ENCODE data around the gene PTPN14. TPM values are rescaled to one million over a fixed set of nuclear protein-coding genes. Genes with fewer than 3 reads are reported as not detected.

The PTPN14 gene
- polyA plus RNA-seq, 1 donor from 2014 or later: 0.07 TPM

GRCh38 chr1:214344897-214345296, 206.5 kb downstream of the PTPN14 start:
- Histone ChIP-seq H3K4me2 (ENCODE audit: low read length) (no peak overlapping the region), H2AFZ (ENCODE audit: low read depth, low read length) (no peak overlapping the region), H3K79me2 (replicated peaks; ENCODE audit: insufficient read depth, low read length) (no peaks in the 10 kb centered on the region), H3K9me2 (ENCODE audit: insufficient read depth, low read length) (no peaks in the 10 kb centered on the region), H3F3A (ENCODE audit: insufficient read depth, low read length, poor library complexity, severe bottlenecking) (no peaks in the 10 kb centered on the region), H4K20me1 (ENCODE audit: insufficient read depth) (no peaks in the 10 kb centered on the region), H3K36me3 (ENCODE audit: insufficient read depth, low read length) (no peaks in the 10 kb centered on the region), H3K27me3 (ENCODE audit: insufficient read depth, low read depth, low read length) (no peaks in the 10 kb centered on the region), H3K27ac (ENCODE audit: low read length) (no peak overlapping the region), H3K4me3 (ENCODE audit: low read length) (no peak overlapping the region), H3K9me3 (ENCODE audit: low read length) (no peaks in the 10 kb centered on the region), H3K9ac (ENCODE audit: low read length) (no peak overlapping the region)
- TF ChIP-seq CTCF (IDR thresholded peaks at IDR 0.05; ENCODE audit: poor library complexity, severe bottlenecking) (no peak), SMC3 (conservative IDR thresholded peaks at IDR 0.05; ENCODE audit: poor library complexity) (no peak), TAF1 (IDR thresholded peaks at IDR 0.05; ENCODE audit: low read depth) (no peak), EP300 (conservative IDR thresholded peaks at IDR 0.05; ENCODE audit: poor library complexity, severe bottlenecking) (no peak), EZH2 (IDR thresholded peaks at IDR 0.05; ENCODE audit: borderline replicate concordance, insufficient read depth, low read length, poor library complexity, severe bottlenecking) (no peak), RAD21 (conservative IDR thresholded peaks at IDR 0.05) (no peak), POLR2AphosphoS5 (IDR thresholded peaks at IDR 0.05) (no peak), MXI1 (conservative IDR thresholded peaks at IDR 0.05; ENCODE audit: poor library complexity, severe bottlenecking) (no peak)
- TF ChIP-seq, protein P1, sequence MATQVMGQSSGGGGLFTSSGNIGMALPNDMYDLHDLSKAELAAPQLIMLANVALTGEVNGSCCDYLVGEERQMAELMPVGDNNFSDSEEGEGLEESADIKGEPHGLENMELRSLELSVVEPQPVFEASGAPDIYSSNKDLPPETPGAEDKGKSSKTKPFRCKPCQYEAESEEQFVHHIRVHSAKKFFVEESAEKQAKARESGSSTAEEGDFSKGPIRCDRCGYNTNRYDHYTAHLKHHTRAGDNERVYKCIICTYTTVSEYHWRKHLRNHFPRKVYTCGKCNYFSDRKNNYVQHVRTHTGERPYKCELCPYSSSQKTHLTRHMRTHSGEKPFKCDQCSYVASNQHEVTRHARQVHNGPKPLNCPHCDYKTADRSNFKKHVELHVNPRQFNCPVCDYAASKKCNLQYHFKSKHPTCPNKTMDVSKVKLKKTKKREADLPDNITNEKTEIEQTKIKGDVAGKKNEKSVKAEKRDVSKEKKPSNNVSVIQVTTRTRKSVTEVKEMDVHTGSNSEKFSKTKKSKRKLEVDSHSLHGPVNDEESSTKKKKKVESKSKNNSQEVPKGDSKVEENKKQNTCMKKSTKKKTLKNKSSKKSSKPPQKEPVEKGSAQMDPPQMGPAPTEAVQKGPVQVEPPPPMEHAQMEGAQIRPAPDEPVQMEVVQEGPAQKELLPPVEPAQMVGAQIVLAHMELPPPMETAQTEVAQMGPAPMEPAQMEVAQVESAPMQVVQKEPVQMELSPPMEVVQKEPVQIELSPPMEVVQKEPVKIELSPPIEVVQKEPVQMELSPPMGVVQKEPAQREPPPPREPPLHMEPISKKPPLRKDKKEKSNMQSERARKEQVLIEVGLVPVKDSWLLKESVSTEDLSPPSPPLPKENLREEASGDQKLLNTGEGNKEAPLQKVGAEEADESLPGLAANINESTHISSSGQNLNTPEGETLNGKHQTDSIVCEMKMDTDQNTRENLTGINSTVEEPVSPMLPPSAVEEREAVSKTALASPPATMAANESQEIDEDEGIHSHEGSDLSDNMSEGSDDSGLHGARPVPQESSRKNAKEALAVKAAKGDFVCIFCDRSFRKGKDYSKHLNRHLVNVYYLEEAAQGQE (IDR thresholded peaks at IDR 0.05; ENCODE audit: borderline replicate concordance): no peak

GRCh38 chr1:214342525-214342924, 208.9 kb downstream of the PTPN14 start:
- Histone ChIP-seq H3K9me2 (ENCODE audit: insufficient read depth, low read length) (no peaks in the 10 kb centered on the region), H2AFZ (ENCODE audit: low read depth, low read length) (no peak overlapping the region), H3K79me2 (replicated peaks; ENCODE audit: insufficient read depth, low read length) (no peaks in the 10 kb centered on the region), H3K36me3 (ENCODE audit: insufficient read depth, low read length) (no peaks in the 10 kb centered on the region), H4K20me1 (ENCODE audit: insufficient read depth) (no peaks in the 10 kb centered on the region), H3K27ac (ENCODE audit: low read length) (no peak overlapping the region), H3K4me3 (ENCODE audit: low read length) (no peak overlapping the region), H3K9me3 (ENCODE audit: low read length) (no peaks in the 10 kb centered on the region), H3F3A (ENCODE audit: insufficient read depth, low read length, poor library complexity, severe bottlenecking) (no peaks in the 10 kb centered on the region), H3K9ac (ENCODE audit: low read length) (no peak overlapping the region), H3K27me3 (ENCODE audit: insufficient read depth, low read depth, low read length) (no peaks in the 10 kb centered on the region), H3K4me2 (ENCODE audit: low read length) (no peak overlapping the region)
- TF ChIP-seq POLR2AphosphoS5 (IDR thresholded peaks at IDR 0.05) (no peak), EZH2 (IDR thresholded peaks at IDR 0.05; ENCODE audit: borderline replicate concordance, insufficient read depth, low read length, poor library complexity, severe bottlenecking) (no peak), RAD21 (conservative IDR thresholded peaks at IDR 0.05) (no peak), SMC3 (conservative IDR thresholded peaks at IDR 0.05; ENCODE audit: poor library complexity) (no peak), TAF1 (IDR thresholded peaks at IDR 0.05; ENCODE audit: low read depth) (no peak), EP300 (conservative IDR thresholded peaks at IDR 0.05; ENCODE audit: poor library complexity, severe bottlenecking) (no peak), MXI1 (conservative IDR thresholded peaks at IDR 0.05; ENCODE audit: poor library complexity, severe bottlenecking) (no peak), CTCF (IDR thresholded peaks at IDR 0.05; ENCODE audit: poor library complexity, severe bottlenecking) (no peak)
- TF ChIP-seq, protein P1 (IDR thresholded peaks at IDR 0.05; ENCODE audit: borderline replicate concordance): no peak

Measured in neural cell (in vitro differentiated cells).